ENCODE data around the gene BRD4.

DNA sequence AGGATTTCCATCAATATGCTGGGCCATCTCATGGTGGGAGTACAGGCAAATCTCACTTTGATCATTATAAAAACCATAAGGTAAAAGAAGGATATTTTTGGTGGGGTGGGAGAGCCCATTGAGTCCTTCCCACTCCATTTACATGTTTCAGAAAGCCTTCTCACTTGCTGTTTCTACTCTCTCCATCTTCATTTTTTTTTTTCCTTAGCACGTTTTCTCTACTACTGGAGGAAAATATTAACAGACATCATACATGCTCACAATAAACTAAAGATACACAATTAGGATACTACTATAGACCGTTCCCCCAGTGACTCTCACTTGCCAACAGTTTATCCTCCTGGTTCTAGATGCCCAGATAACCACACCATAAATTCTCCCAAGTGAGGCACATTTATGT is 49.1 kb upstream of the BRD4 start:
- TF ChIP-seq, protein P1, sequence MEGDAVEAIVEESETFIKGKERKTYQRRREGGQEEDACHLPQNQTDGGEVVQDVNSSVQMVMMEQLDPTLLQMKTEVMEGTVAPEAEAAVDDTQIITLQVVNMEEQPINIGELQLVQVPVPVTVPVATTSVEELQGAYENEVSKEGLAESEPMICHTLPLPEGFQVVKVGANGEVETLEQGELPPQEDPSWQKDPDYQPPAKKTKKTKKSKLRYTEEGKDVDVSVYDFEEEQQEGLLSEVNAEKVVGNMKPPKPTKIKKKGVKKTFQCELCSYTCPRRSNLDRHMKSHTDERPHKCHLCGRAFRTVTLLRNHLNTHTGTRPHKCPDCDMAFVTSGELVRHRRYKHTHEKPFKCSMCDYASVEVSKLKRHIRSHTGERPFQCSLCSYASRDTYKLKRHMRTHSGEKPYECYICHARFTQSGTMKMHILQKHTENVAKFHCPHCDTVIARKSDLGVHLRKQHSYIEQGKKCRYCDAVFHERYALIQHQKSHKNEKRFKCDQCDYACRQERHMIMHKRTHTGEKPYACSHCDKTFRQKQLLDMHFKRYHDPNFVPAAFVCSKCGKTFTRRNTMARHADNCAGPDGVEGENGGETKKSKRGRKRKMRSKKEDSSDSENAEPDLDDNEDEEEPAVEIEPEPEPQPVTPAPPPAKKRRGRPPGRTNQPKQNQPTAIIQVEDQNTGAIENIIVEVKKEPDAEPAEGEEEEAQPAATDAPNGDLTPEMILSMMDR (IDR thresholded peaks at IDR 0.05 in 4 of 5, conservative IDR thresholded peaks at IDR 0.05 in 1 of 5): no peak
- no peak for TF ChIP-seq POLR2A (IDR thresholded peaks at IDR 0.05)

All from gastrocnemius medialis (tissue), 4 donors.